ENCODE measurements around the gene LAMC3. TPM values are rescaled to one million over a fixed set of nuclear protein-coding genes. Genes with fewer than 3 reads are reported as not detected.

Gene LAMC3
- under 1 TPM in 3 of 4 donors, not detected in 1; 0.06 to 0.50 (median 0.34) TPM for total RNA-seq

DNA sequence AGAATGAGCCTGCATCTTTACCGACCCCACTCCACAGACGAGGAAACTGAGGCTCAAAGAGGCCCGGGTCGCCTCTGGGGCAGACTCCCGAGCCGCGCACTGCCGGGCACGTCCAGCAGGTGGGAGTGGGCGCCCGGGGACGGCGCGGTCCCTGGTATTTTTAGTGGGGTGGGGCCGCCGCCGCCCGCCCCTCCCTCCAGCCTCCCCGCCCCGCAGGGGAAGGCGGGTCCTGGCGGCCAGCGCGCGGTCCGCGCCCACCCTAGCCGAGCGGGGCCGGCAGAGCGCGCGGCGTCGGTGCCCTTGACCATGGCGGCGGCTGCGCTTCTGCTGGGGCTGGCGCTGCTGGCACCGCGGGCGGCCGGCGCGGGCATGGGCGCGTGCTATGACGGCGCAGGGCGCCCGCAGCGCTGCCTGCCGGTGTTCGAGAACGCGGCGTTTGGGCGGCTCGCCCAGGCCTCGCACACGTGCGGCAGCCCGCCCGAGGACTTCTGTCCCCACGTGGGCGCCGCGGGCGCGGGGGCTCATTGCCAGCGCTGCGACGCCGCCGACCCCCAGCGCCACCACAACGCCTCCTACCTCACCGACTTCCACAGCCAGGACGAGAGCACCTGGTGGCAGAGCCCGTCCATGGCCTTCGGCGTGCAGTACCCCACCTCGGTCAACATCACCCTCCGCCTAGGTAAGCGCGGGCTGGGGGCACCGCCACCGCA lies at the start of gene LAMC3:
Gene LAMC3 (plus strand): TSS at position 266 of the 710 bp plus-strand sequence. CDS start 41 bp downstream, at position 307.
- peaks cover 0 to 62% (median 14%) of the 10 kb centered on the region in 4 donors for H3K27me3 ChIP-seq
- no peaks in the 10 kb centered on the region for H3K36me3 ChIP-seq
- H3K27ac ChIP-seq (replicated peaks in 1 of 4): no peak within 1 kb of the TSS
- intact Hi-C loops (cut with DNase I): no loop called here
- H3K9me3 ChIP-seq: no peaks in the 10 kb centered on the region
- no peak for DNase-seq (ENCODE audit: extremely low spot score)
- H3K4me1 ChIP-seq: peaks cover 0 to 12% (median 10%) of the 10 kb centered on the region in 4 donors
- WGBS: 0% methylated on average over 15 of the region's 88 CpGs
- H3K4me3 ChIP-seq: peak within 1 kb of the TSS; percentile 31 to 49 (median 37)
- no peak for TF ChIP-seq POLR2AphosphoS5 (IDR thresholded peaks at IDR 0.05)
- TF ChIP-seq, protein P1, sequence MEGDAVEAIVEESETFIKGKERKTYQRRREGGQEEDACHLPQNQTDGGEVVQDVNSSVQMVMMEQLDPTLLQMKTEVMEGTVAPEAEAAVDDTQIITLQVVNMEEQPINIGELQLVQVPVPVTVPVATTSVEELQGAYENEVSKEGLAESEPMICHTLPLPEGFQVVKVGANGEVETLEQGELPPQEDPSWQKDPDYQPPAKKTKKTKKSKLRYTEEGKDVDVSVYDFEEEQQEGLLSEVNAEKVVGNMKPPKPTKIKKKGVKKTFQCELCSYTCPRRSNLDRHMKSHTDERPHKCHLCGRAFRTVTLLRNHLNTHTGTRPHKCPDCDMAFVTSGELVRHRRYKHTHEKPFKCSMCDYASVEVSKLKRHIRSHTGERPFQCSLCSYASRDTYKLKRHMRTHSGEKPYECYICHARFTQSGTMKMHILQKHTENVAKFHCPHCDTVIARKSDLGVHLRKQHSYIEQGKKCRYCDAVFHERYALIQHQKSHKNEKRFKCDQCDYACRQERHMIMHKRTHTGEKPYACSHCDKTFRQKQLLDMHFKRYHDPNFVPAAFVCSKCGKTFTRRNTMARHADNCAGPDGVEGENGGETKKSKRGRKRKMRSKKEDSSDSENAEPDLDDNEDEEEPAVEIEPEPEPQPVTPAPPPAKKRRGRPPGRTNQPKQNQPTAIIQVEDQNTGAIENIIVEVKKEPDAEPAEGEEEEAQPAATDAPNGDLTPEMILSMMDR (IDR thresholded peaks at IDR 0.05): peak; percentile 25 to 32 (median 28)

DNA sequence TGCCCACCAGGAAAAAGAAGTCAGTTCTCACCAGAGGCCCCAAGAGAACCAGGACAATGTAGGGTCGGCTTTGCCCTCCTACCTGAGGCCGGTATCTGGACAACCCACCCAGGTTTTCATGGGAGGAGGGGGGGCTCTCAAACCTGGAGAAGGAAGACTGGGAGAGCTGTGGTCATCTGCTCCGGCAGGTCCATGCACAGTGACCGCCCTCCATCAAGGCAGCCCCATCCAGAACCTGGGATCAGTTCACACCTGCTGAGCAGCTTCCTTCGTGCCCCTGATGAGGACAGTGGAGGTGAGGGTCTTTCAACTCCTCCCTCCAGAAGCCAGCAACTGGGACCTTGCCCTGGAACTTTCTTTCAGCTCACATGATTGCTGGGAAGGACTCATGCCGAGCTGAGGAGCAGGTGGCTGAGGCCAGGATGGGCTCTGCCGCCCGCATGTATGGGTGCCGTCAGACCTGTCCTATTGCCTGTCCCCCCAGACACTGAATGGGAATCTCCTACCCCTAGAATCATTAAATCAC lies 49.1 kb upstream of the LAMC3 start:
- Histone ChIP-seq H3K9me3 (peaks cover 0 to 6% (median 0%) of the 10 kb centered on the region in 4 donors), H3K36me3 (no peaks in the 10 kb centered on the region), H3K4me1 (peaks cover 0 to 11% (median 11%) of the 10 kb centered on the region in 4 donors), H3K27ac (replicated peaks in 1 of 4) (no peak overlapping the region), H3K4me3 (no peak overlapping the region), H3K27me3 (peaks cover 0 to 23% (median 0%) of the 10 kb centered on the region in 4 donors)
- intact Hi-C loops (cut with DNase I): no loop called here
- no peak for TF ChIP-seq POLR2A (IDR thresholded peaks at IDR 0.05; ENCODE audit: low read depth)
- TF ChIP-seq POLR2AphosphoS5 (IDR thresholded peaks at IDR 0.05): no peak
- TF ChIP-seq, protein P1 (IDR thresholded peaks at IDR 0.05): no peak
- no peak for TF ChIP-seq EP300 (IDR thresholded peaks at IDR 0.05)
- 89% methylated on average over 7 of the region's 9 CpGs for WGBS
- no peak for DNase-seq (ENCODE audit: extremely low spot score)

DNA sequence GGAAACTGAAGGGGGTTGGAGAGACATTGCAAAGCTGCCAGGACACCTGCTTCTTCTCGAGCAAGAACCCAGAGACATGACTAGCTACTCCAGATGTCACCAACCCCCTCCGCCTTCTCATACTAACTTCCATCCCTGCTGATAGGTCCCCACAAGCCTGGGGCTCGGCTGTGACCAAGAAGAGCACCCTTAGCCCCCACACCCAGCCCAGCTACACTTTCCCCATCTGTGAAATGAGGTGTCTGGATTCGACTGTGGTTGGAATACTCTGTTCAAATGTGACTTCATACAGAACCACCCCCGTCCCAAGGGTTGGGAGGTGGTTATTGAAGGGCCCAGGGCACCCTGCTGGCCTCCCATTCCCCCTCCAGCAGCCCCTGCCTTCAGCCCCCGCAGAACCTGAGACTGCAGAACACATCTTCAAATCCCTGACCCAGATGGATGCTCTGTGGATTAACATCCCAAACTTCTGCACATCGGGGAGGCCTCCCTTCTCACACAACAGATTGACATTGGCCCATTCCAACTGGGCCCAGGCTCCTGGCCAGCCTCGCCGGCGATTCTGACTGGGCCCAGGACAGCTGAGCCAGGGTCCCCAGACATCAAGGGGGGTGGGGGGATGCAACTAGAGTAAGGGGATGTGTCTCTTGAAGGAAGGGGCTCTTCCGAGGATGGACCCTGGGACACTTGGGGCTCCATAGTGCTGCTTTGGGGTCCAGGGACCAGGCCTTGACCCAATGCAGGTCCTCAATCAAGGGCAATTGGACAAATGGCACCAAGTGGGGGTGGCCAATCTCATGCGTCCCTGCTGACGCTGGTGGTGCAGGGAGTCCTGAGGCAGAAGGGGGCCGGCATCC lies 48.2 kb upstream of the LAMC3 start:
- 84% methylated on average over 11 of the region's 14 CpGs for WGBS
- Histone ChIP-seq H3K27ac (replicated peaks in 1 of 4) (no peak overlapping the region), H3K4me3 (no peak overlapping the region), H3K27me3 (peaks cover 0 to 18% (median 0%) of the 10 kb centered on the region in 4 donors), H3K36me3 (no peaks in the 10 kb centered on the region), H3K9me3 (peaks cover 0 to 6% (median 0%) of the 10 kb centered on the region in 4 donors), H3K4me1 (peaks cover 0 to 11% (median 11%) of the 10 kb centered on the region in 4 donors)
- intact Hi-C loops (cut with DNase I): no loop called here
- DNase-seq (ENCODE audit: extremely low spot score): no peak
- no peak for TF ChIP-seq EP300 (IDR thresholded peaks at IDR 0.05)
- TF ChIP-seq POLR2A (IDR thresholded peaks at IDR 0.05; ENCODE audit: low read depth): no peak
- no peak for TF ChIP-seq POLR2AphosphoS5 (IDR thresholded peaks at IDR 0.05)
- TF ChIP-seq, protein P1 (IDR thresholded peaks at IDR 0.05): no peak

DNA sequence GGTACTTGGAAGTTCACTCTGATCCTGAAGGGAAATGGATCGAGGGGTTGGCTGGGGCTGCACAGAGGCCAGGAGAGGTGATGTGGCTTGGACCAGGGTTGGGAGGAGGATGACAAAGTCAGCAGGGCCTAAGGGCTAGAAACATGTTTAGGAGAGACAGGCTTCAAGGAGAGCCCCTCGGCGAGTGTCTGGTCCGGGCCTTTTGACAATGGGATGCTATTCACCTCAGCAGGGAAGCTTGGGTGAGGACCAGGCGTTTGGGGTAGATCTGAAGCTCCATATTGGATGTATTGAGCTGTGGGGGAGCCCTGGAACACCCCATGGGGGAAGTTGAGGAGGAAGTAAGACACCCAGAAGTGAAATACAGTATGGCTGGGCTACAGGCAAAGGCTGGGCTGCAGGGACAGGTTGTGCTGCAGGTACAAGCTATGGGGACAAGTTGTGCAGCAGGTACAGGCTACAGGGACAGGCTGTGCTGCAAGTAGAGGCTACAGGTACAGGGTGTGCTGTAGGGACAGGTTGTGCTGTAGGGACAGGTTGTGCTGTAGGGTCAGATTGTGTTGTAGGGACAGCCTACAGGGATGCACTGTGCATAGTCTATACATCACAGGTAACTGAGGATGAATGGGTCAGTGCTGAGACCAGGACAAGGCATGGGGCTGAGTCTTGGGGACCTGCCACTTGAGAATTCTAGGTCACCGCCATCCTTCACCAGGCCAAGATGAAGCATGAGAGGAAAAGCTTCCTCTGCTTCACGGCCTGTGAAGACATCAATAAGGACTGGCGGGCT lies 47.3 kb upstream of the LAMC3 start:
- H3K27ac ChIP-seq (replicated peaks in 1 of 4): no peak overlapping the region
- H3K4me1 ChIP-seq: peaks cover 0 to 11% (median 11%) of the 10 kb centered on the region in 4 donors
- H3K36me3 ChIP-seq: no peaks in the 10 kb centered on the region
- DNase-seq (ENCODE audit: extremely low spot score): no peak
- intact Hi-C loops (cut with DNase I): no loop called here
- TF ChIP-seq EP300 (IDR thresholded peaks at IDR 0.05) (no peak), POLR2AphosphoS5 (IDR thresholded peaks at IDR 0.05) (no peak), POLR2A (IDR thresholded peaks at IDR 0.05; ENCODE audit: low read depth) (no peak)
- TF ChIP-seq, protein P1 (IDR thresholded peaks at IDR 0.05): no peak
- 92% methylated on average over 7 of the region's 8 CpGs for WGBS
- H3K9me3 ChIP-seq: peaks cover 0 to 6% (median 0%) of the 10 kb centered on the region in 4 donors
- no peak overlapping the region for H3K4me3 ChIP-seq
- peaks cover 0 to 9% (median 0%) of the 10 kb centered on the region in 4 donors for H3K27me3 ChIP-seq
